HEK293 (cell line): ENCODE measurements around the gene C5AR2.
"Not testable (repeated sequence)": the region's sequence is repeated elsewhere in the genome, so short reads cannot be mapped to it uniquely, and the experiment has no call there.

ENCODE experiments used
- HOXA7 ChIP-seq: sonication (generic); formaldehyde crosslinking; IDR thresholded peaks from 2 replicates; pipeline ENCODE4 v1.8.1; 2022; ENCODE audit warnings: missing genetic modification reagents, borderline replicate concordance
- SP2 ChIP-seq: fragments of 450-650 bp; formaldehyde crosslinking; IDR thresholded peaks from 2 replicates; pipeline ENCODE4 v1.5.1; 2016; ENCODE audit warnings: missing biosample characterization, missing genetic modification characterization
- TCF7L2 ChIP-seq: IDR thresholded peaks from 2 replicates; pipeline ENCODE4 v1.6.1; 2011; ENCODE audit warnings: low read depth, mild to moderate bottlenecking, inconsistent platforms, low read length, moderate library complexity, borderline replicate concordance
- ZBTB21 ChIP-seq: fragments of 450-650 bp; formaldehyde crosslinking; IDR thresholded peaks from 2 replicates; pipeline ENCODE4 v1.5.1; 2017; ENCODE audit warnings: missing biosample characterization, missing genetic modification characterization
- ZNF132 ChIP-seq: fragments of 450-650 bp; formaldehyde crosslinking; IDR thresholded peaks from 2 replicates; pipeline ENCODE4 v1.5.1; 2017; ENCODE audit warnings: missing biosample characterization, missing genetic modification characterization, borderline replicate concordance
- ZNF596 ChIP-seq: fragments of 450-650 bp; IDR thresholded peaks from 2 replicates; pipeline ENCODE4 v1.5.0; 2018; ENCODE audit warnings: missing biosample characterization, mild to moderate bottlenecking, missing genetic modification characterization, moderate library complexity
- ZNF677 ChIP-seq: fragments of 450-650 bp; IDR thresholded peaks from 2 replicates; pipeline ENCODE4 v1.5.0; 2018; ENCODE audit warnings: missing biosample characterization, mild to moderate bottlenecking, missing genetic modification characterization, moderate library complexity
- TF ChIP-seq, protein P1 (sequence below): fragments of 450-650 bp; formaldehyde crosslinking; IDR thresholded peaks from 2 replicates; pipeline ENCODE4 v1.5.1; 2016; ENCODE audit warnings: missing biosample characterization, missing genetic modification characterization

DNA sequence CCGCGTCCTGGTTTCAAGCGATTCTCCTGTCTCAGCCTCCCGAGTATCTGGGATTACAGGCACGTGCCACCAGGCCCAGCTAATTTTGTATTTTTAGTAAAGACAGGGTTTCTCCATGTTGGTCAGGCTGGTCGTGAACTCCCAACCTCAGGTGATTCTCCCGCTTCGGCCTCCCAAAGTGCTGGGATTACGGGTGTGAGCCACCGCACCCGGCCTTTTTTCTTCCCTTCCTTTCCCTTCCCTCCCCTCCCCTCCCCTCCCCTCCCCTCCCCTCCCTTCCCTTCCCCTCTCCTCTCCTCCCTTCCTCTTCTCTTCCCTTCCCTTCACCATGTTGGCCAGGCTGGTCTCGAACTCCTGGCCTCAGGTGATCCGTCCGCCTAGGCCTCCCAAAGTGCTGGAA lies 31.1 kb upstream of the C5AR2 start:
- TF ChIP-seq, protein P1, sequence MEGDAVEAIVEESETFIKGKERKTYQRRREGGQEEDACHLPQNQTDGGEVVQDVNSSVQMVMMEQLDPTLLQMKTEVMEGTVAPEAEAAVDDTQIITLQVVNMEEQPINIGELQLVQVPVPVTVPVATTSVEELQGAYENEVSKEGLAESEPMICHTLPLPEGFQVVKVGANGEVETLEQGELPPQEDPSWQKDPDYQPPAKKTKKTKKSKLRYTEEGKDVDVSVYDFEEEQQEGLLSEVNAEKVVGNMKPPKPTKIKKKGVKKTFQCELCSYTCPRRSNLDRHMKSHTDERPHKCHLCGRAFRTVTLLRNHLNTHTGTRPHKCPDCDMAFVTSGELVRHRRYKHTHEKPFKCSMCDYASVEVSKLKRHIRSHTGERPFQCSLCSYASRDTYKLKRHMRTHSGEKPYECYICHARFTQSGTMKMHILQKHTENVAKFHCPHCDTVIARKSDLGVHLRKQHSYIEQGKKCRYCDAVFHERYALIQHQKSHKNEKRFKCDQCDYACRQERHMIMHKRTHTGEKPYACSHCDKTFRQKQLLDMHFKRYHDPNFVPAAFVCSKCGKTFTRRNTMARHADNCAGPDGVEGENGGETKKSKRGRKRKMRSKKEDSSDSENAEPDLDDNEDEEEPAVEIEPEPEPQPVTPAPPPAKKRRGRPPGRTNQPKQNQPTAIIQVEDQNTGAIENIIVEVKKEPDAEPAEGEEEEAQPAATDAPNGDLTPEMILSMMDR (tag by site-specific recombination): not testable (repeated sequence)
- not testable (repeated sequence) for TF ChIP-seq ZNF677; TCF7L2; ZNF132 (tag by site-specific recombination); SP2; ZBTB21 (tag by site-specific recombination); HOXA7 (CRISPR knock-in tag); ZNF596 (tag by site-specific recombination)
